Breast epithelium (tissue), 4 donors: ENCODE data around the gene AARS1. TPM values are rescaled to one million over a fixed set of nuclear protein-coding genes. Genes with fewer than 3 reads are reported as not detected.

Source experiments
- DNase-seq, 2 donors: peaks; one replicate each; pipeline ENCODE4 v3.0.0-alpha.2; 2019; ENCODE audit warnings: low spot score in 2 of 2
- H3K27ac ChIP-seq, 2 donors: fragments of 200-600 bp; sonication (generic) in 1 of 2; one replicate each; pipeline ENCODE4 v1.5.1; 2016 to 2019; ENCODE audit warnings: mild to moderate bottlenecking in 1 of 2
- H3K27me3 ChIP-seq, 2 donors: fragments of 200-600 bp; sonication (generic) in 1 of 2; one replicate each; pipeline versions ENCODE4 v1.5.1 to v1.6.0; 2017 to 2019; ENCODE audit warnings: control low read depth in 1 of 2, mild to moderate bottlenecking in 1 of 2
- H3K36me3 ChIP-seq: fragments of 200-600 bp; one replicate; pipeline ENCODE4 v1.5.1; 2019
- H3K4me1 ChIP-seq, 2 donors: fragments of 200-600 bp; sonication (generic); one replicate each; pipeline ENCODE4 v1.5.1; 2016 to 2019; ENCODE audit warnings: control low read depth in 1 of 2
- H3K4me3 ChIP-seq, 3 donors: fragments of 200-600 bp; sonication (generic); 1 replicate in 2 of 3; 2 replicates in 1 of 3; pipeline ENCODE4 v1.5.1; 2016 to 2019; ENCODE audit warnings: mild to moderate bottlenecking in 3 of 3, moderate library complexity in 2 of 3
- H3K9me3 ChIP-seq, 2 donors: fragments of 200-600 bp; sonication (generic) in 1 of 2; one replicate each; pipeline ENCODE4 v1.5.1; 2016 to 2019; ENCODE audit warnings: control low read depth in 1 of 2
- CTCF ChIP-seq, 3 donors: fragments of 450-650 bp; IDR thresholded peaks; one replicate each; pipeline ENCODE4 v1.5.1; 2016 to 2017; ENCODE audit warnings: antibody characterized with exemption in 3 of 3, mild to moderate bottlenecking in 3 of 3, moderate library complexity in 3 of 3
- POLR2A ChIP-seq: fragments of 450-650 bp; IDR thresholded peaks from one replicate; pipeline ENCODE4 v1.6.1; 2016; ENCODE audit warnings: antibody characterized with exemption, mild to moderate bottlenecking, moderate library complexity
- POLR2AphosphoS5 ChIP-seq, 3 donors: sonication (generic); formaldehyde crosslinking; IDR thresholded peaks; one replicate each; pipeline ENCODE4 v1.6.1; 2017; ENCODE audit warnings: antibody characterized with exemption in 3 of 3
- intact Hi-C: fragments of 100-400 bp; cut with DNase I; formaldehyde crosslinking; loops from one replicate; pipeline ENCODE4 v1.15.1; 2023; ENCODE audit warnings: low total_unique reads
- total RNA-seq, 3 donors: library from RNA; depleted of rRNA; stranded (reverse); fragments of >200 nt; gene quantifications; one replicate each; pipeline ENCODE4 v1.1.0, GENCODE V29; 2016

The AARS1 gene
- total RNA-seq, 3 donors from 2014 or later, result 74.3 to 90.5 (median 77.9) TPM

GRCh38 chr16:70258065-70258464 is 31.2 kb downstream of the AARS1 start:
- H3K9me3 ChIP-seq, result no peaks in the 10 kb centered on the region
- H3K27me3 ChIP-seq, result no peaks in the 10 kb centered on the region
- no peak overlapping the region for H3K27ac ChIP-seq
- H3K4me3 ChIP-seq, result no peak overlapping the region
- TF ChIP-seq CTCF (IDR thresholded peaks at IDR 0.05) (no peak), POLR2AphosphoS5 (IDR thresholded peaks at IDR 0.05) (no peak), POLR2A (no peak)
- intact Hi-C loops, result no loop called here
- H3K4me1 ChIP-seq, result no peaks in the 10 kb centered on the region
- no peak for DNase-seq
- H3K36me3 ChIP-seq, result peaks cover 8% of the 10 kb centered on the region

GRCh38 chr16:70257391-70257790 is 31.9 kb downstream of the AARS1 start:
- intact Hi-C loops, result no loop called here
- no peak for DNase-seq
- H3K36me3 ChIP-seq, result peaks cover 14% of the 10 kb centered on the region

GRCh38 chr16:70255574-70255973 is 33.7 kb downstream of the AARS1 start:
- intact Hi-C loops, result no loop called here
- TF ChIP-seq POLR2AphosphoS5 (IDR thresholded peaks at IDR 0.05), result no peak
- TF ChIP-seq POLR2A, result no peak
- no peak for TF ChIP-seq CTCF (IDR thresholded peaks at IDR 0.05)
- Histone ChIP-seq H3K27ac (no peak overlapping the region), H3K9me3 (no peaks in the 10 kb centered on the region), H3K27me3 (no peaks in the 10 kb centered on the region), H3K4me1 (no peaks in the 10 kb centered on the region), H3K36me3 (peaks cover 15% of the 10 kb centered on the region), H3K4me3 (no peak overlapping the region)
- DNase-seq, result no peak

More at GRCh38 chr16:70257391-70257790, 31.9 kb downstream of the AARS1 start:
- Histone ChIP-seq H3K27ac (no peak overlapping the region), H3K27me3 (no peaks in the 10 kb centered on the region), H3K4me3 (no peak overlapping the region), H3K4me1 (no peaks in the 10 kb centered on the region), H3K9me3 (no peaks in the 10 kb centered on the region)
- TF ChIP-seq POLR2A (no peak), CTCF (IDR thresholded peaks at IDR 0.05) (no peak)

GRCh38 chr16:70254965-70255286 is 34.4 kb downstream of the AARS1 start:
- Histone ChIP-seq H3K27ac (no peak overlapping the region), H3K27me3 (no peaks in the 10 kb centered on the region), H3K4me1 (peaks cover 0 to 5% of the 10 kb centered on the region in 2 donors), H3K9me3 (no peaks in the 10 kb centered on the region), H3K36me3 (peaks cover 15% of the 10 kb centered on the region), H3K4me3 (no peak overlapping the region)
- TF ChIP-seq POLR2AphosphoS5 (IDR thresholded peaks at IDR 0.05), result no peak
- no peak for TF ChIP-seq POLR2A
- TF ChIP-seq CTCF (IDR thresholded peaks at IDR 0.05), result no peak
- DNase-seq, result no peak
- intact Hi-C loops, result no loop called here

- intact Hi-C loops, result no loop called here
These were observed 34.9 kb downstream of the AARS1 start for GRCh38 chr16:70254180-70254964.

More at GRCh38 chr16:70254180-70254964, 34.9 kb downstream of the AARS1 start:
- DNase-seq, result no peak
- peaks cover 0 to 5% of the 10 kb centered on the region in 2 donors for H3K4me1 ChIP-seq
- H3K36me3 ChIP-seq, result peaks cover 15% of the 10 kb centered on the region
- no peaks in the 10 kb centered on the region for H3K27me3 ChIP-seq
- TF ChIP-seq POLR2AphosphoS5 (IDR thresholded peaks at IDR 0.05), result no peak
- no peaks in the 10 kb centered on the region for H3K9me3 ChIP-seq
- no peak overlapping the region for H3K4me3 ChIP-seq
- no peak overlapping the region for H3K27ac ChIP-seq
